ENCODE results near the gene ACSBG1.

The ACSBG1 gene

DNA sequence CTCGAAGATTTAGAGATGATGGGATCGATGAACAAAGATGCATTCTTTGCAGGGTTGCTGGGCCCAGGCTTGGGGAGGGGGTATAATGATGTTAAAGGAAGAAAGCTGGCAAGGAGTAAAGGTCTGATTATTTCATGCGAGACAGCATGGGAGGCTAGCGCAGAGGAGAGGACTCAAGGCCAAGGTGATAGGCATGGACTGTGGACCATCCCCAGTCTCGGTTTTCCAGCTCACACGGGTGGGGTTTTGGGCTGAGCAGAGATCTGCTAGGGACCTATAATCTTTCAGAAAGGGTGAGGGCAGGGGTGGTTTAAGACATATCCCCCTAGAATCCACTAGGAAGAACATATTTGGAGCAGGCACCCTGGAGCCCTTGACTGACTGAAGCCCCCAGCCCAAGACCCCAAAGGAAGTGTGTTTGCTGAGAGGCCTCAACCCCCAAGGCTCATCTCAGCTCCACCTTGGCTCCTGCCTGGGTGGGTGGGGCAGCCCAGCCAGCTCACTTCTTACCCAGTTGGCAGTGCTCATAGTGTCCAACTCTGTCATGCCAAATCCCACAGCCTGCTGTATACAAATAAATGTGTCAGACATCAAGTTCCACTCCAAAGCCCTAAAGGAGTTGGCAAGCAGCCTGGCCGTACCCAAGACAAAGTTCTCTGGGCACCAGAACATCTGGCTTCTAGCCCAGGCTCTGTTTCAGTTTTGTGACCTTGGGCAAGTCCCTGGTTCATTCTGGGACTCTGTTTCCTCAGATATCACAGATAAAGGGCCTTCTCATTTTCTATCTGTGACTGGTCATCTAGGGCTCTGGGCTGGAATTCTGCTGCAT lies 17.9 kb downstream of the ACSBG1 start:
- DNase-seq = no peak

DNA sequence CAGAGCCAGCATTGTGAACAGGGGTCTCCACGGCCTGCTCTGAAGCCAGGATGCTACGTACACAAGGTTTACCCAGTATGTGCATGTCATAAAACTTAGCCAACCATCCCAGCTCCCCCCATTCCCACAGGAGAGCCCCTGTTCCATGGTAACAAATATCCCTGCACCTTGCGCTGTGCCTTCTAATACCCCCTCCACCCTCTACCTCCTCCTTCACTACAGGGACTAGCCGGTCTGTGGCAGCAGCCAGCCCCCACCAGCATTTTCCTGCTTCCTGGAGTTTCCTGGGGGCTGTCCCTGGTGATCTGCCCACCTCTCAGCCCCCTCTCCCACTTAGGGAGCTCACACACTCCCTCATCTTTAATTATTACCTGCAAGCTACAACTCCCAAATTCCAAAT lies 20.4 kb downstream of the ACSBG1 start:
- DNase-seq = no peak

DNA sequence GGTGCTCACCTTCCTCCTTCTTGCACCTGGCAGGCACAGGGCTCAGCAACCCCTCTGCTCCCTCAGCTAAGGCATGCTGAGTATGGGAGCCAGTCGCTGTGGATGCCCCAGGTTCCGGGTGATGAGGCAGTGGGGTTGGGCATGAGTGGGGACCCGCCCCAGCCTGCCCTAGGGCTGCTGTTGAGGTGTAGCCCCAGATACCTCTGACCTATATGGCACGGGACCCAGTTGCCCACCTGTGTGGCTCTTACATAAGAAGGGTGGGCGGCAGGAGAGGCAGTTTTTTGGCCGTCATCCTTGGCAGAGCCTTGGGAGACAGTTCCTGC lies 21.0 kb downstream of the ACSBG1 start:
- no peak for DNase-seq

DNA sequence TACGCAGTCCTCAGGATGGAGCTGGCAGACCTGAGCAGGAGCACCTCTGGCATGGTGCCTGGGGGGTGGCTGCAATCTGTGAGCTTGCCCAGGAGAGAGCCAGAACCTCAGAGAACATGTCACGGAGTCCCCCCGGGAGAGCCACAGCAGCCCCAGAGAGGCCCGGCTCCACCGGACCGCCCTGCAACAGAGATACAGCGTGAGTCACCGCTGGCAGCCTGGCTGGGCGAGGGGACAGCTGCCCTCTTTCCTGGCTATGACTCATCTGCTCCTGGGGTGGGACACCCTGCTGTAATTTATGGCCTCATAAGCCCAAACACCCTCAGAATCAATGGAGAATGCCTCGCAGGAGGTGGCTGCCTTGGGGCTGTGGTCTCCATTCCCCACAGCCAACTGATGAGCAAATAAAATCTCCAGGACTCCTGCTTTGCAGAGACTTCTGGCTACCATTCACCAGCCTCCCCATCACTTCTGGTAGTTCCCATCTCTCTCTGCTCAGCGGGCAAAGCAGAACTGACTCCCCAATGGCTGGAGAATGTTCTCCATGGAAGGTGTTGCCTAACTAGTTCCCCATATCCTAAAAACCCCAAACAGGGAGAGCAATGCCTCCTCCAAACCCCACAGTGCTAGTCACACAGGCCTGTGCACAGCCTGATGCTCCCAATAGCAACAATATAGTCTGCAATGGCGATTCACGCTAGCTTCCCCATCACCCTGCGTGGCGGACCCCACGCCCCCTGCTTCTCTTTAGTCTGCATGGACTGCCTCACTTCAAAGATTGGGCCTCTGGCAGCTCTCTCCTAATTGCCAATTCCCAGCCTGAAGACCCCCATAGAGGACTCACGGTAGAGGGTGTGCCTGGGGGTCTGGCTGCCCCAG lies 21.6 kb downstream of the ACSBG1 start:
- peak; percentile 74 for DNase-seq

DNA sequence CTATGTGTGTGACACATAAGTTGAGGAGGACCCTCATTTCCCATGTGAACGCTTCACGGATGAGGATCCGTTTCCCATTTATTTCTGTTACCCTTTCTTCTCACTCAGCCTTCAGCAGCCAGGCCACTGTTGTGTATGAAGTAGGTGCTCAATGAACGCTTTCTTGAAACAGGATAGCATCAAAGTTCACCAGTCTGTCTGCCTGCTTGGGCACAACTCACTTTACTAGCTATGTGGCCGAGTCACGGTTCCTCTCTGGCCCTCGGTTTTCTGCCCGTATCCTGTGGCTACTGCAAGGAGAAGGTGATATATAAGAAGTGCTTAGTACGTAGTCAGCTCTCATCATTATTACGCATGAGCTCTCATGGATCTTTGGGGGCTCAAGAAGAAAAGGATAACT lies 22.4 kb downstream of the ACSBG1 start:
- no peak for DNase-seq

DNA sequence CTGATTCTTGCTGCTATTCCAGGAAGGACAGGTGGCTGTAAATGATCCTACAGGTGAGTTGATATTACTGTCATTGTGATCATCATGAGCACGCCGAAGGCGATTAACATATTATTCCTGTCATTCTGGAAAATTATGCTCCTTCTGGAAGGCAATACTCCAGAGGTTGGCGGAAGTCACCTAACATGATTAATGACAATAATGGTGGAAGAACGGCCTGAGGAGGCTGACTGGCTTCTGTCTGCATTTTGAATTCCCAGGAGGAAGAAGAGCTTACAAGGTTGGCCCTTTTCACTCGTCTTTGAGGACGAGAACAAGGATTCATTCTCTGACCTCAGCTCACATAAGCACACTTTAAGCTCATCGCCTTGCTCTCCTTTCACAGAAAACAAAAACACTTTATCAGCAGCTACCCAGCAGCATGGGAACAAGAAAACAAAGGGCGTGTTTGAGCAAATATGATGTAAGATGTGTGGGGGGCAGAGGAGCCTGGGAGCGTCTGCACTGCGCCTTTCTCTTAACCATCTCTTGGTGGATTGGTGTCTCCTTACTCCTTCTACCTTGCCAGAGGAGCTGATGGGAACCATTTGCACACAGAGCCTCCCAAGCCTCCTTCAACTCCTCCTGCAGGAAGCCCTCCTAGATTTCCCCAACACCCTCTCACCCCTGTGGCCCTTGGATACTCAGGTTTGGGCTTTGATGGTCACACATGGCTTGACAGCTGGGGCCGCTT lies 23.0 kb downstream of the ACSBG1 start:
- no peak for DNase-seq

DNA sequence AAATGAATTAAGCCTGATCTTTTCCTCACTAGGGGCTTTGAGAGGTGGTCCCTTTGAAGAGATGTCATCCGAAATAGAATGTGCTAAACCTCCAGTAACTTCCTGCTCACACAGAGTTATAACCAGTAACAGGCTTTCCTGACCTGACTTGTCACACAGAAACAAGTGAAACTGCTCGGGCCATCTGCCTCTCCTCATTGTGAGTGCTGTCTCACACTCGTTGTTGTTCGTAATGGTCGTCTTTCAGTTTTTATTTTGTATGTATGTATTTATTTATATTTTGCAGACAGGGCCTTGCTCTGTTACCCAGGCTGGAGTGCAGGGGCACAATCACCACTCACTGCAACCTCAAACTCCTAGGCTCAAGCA lies 24.0 kb downstream of the ACSBG1 start:
- DNase-seq = no peak

DNA sequence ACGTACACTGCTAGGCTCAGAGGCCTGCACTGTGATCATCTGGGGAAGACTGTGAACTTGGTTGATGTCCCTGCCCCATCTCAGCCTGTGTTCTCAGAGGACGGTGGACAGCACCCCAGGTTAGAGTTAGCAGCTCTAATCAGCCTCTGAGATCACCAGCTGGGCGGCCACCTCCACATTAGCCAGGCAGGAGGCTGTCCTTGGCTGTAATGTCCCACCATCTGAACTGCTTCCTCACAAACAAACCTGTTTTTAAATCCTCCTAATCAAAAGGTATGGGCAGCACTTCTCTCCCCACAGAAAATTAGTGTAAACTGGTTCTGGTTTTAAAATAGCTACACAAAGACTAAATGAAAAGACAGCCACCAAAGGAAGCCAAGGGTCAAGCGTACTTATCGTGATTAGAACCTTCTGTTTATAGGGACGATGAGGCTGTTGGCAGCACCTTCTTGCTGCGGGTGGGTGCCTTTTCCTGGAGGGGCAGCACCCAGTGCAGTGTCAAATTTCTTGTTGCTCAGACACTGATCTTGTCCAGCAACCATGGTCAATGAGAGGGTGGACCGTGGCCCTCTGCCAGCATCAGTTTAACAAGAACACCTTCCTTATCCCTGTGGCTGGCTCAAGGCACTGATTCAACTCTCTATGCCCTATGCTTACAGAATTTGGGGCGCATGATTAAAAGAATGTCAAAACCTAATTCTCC lies 24.6 kb downstream of the ACSBG1 start:
- DNase-seq = no peak

DNA sequence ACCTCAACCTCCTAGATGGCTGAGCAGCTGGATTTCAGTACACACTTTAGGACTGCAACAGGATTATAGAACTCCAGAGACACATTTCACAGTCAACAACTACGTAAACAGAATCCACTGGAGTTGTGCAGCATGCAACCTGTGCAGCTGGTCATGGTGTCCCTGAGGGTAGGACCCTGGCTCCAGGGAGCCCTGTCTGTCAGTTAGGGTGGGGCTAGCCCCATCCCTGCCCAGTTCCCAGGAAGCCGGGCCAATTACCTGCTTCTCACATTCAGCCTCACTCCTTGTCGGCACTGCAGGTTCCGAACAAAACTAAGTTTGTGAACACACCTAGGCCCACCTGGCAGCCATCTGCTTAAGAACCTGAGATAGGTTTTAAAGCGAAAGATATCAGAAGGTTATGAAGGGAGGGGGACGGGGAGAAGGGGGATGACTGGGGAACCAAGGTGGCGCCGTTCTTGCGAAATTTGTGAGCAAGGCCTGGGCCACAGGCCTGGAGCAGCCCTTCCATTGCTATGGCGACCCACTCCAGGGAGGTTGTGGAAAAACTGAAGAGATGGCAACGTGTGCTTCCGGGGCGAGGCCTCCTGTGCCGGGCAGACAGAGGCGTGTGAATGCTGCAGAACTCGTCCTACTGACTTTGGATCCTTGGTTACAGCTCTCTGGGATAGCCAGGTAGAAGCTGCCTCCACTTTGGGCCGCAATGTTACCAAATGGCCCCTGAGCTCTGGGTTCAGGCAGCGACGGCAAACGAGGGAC lies 25.3 kb downstream of the ACSBG1 start:
- DNase-seq = no peak

DNA sequence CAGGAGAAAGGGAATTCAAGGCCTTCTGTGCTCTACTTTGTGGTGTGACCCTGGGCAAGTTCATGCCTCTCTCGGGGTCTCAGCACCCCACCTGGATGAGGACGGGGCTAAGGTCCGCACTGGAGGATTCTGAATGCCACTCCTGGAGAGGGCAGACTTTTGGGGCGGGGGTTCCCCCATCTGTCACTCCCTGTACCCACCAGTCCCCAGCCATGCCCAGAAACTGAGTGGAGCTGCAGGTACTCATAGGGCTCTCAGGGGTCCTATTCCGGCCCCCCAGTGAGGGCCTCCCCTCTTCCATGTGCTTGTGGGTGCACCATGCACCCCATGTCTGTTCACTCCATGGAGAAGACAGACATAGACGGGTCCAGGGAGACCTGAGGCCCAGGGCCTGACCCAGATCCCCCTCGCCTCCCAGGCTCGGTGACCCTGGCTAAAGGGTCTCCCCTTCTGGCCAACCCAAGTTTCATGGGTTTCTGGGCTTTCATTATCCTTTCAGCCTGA lies 26.0 kb downstream of the ACSBG1 start:
- DNase-seq = no peak

DNA sequence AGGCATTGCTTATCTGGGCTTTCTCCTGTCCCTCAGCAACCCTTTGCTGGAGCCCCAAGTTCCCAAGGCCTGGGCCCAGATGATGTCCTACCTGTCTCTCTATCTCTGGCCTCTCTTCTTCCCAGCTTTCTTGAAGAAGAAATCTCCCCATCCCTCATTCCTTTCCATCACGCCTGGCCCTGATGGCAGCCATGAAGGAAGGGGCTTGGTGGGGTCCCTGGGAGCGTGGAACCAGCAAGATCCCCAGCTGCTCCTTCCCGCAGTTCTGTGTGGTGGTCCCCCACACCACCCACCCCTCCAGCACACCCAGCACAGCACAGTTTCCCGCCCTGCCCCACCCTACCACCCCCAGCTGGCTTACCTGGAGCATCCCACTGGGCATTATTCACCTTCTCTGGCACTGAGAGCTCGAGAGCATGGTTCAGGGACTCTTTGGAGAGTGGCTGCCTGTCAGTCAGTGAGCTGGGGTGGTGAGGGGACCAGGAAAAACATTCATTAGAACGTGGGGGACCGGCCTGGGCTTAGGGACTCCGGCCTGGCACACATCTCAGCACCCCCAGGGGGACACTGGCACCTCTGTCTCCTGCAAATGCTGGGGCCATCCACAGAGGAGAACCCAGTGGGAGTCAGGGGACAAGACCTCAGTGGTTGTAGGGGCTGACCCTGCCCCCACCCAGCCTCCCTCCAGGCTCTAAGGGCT lies 26.6 kb downstream of the ACSBG1 start:
- DNase-seq = no peak

DNA sequence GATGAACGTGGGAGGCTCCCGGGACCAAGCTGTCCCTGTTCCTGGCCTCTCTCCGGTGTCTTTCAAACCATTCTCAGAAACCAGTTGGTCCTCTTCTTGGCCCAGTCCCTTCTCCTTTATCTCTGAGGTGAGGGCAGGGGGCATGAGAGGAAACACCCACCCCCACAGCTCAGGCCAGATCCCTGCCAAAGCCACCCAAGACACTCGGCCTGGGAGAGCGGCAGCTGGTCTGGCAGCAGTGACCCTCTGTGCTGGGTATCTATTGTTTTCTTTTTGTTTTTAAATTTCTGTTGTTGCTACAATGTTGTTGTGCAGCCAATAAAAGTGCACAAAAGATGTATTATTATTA lies 27.3 kb downstream of the ACSBG1 start:
- DNase-seq = no peak

DNA sequence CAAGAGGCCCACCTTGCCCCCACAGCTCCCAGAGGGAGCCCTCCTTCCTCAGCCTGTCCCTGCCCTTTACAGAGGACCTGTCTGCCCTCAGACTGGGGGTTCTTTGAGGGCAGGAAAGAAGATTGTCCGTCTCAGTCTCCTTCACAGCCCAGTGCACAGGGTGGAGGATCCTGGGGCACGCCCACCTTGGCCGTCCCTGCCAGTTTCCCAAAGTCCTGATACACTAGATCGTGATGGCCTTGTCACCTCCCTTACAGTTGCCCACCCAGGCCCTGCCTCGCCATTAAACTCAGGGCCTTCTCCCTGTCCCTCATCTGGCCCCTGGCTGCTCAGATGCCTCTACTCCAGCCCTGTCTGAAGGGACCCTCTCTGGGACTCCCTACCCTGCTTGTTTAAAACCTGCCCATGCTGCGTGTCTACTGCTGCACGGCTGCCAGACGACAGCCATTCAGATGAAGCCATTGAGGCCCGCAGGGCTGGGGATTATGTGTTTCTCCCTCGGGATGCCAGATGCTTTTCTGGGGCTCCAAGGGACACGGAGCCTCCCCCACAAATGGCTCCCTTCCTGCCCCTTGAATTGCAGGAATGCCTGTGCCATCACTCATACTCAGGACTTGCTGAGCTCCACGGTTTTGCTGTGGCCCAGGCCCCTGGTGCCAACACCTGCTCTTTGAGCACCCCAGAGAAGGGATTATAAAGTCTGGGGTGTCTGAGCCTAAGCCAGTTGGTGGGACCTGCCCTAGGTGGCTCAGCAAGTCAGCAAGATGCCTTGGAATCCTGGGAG lies 27.8 kb downstream of the ACSBG1 start:
- DNase-seq = peak; percentile 1

DNA sequence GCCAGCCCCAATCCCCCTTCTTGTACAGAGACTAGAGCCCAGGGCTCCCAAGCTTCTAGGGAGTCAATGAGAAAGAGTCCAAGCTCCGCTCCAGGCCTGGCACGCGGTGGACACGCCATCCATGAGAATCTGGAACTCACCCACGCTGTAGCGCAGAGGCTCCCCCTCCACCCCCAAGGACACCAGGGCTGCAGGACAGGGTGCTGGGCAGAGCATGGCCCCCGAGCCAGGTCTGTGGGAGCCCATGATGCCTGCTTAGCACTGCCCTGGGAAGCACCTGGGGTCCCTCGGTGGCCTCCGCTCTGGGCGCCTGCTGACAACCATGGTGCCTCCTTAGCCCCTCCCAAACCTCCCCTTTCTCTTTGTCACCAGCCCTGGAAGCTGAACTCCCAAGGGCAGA lies 28.5 kb downstream of the ACSBG1 start:
- DNase-seq = no peak

DNA sequence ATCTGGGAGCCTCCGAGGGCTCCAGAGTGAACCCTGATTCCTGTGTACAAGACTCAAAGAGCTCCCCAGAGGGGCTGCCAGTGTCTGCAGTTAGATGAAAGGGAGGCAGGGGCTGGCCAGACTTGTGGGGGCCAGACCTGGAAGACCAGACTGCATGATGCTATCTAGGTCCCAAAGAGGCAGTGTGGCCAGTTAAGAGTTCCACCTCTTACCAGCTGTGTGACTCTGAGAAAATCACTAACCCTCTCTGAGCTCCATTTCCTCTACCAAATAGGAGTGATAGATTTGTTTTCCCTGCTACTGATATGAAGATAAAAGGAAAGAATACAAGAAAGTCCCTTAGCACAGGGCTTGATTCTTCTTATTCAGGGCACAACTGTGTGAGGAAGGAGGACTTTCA lies 29.0 kb downstream of the ACSBG1 start:
- DNase-seq = no peak

DNA sequence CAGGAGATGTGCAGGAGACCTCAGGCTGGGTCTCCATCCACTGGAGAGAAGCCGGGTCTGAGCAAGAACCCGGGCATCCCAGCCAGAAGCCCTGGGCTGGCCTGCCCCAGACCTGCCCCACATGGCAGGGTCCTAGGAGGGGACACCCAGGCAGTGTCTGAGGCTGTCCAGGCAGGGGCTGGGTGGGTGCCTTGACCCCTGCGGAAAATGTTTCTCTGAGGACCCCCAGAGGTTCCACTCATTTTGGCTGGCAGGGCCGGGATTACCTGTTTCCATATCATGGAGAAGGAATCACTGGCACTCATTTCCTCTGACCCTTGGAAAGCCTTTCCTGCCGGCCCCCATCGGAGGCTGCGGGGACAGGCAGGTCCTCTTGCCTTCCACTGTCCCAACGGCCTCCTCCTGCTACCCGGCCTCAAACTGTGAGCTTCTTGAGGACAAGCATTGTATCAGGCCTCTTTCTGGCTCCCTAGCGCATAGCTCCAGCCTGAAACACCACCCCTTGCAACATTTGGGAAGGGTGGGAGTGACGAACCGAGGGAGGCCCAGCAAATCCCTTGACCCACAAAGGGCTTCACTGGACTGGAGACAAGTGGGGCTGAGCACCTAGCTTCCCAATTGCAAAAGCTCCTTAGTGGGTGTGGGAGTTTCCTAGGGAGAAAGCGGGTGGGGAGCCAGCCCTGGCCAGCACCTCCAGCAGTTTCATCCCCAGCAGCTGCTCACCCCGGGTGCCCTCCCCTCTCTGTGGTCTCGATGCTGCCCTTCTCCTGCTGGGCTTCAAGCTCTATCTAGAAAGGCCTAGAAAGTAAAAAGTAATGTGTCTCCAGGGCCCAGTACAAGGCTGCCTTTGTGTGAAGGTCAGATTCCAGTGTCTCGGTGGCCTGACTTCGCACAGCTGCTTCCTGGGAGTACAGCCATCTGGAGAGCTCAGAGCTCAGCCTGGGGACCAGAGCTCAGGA lies 29.7 kb downstream of the ACSBG1 start:
- DNase-seq = no peak

DNA sequence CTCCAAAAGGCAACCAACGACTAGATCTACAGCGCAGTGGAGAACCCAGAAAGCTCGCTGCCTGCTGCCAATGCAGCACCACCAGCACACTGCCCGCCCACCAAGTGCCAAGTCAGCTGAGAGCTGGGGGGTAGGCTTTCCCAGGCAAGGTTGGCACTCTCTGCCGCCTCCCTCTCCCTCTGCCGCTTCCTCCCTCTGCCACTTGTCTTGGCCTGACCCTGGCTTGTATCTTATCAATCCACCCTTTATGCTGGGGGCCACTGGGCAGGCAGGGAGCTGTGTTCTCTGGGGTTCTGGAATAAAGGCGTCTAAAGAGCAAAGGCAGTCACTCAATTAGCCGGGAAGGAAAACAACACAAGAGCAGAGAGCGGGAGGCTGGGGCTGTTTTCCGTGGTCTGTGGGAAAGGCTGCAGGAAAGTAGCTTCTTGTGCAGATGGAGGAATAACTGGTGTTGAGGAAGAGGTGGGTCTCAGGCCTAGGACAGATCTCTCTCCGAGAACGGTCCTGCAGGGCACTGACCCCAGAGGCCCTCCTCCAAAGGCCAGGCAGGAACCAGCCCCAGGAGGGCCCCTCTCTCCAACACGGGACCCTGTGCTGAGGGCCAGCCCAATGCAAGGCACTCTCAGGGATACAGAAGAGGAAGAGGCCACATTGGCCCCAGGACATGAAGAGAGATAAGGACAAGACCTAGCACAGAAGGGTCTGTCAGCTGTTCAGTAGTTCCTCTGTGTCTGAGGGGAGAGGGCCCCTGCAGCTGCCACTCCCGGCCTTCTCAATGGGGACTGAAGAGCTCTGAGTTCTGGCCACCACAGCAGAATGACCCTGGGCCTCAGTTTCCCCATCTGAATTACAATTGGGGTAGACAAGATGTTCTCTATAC lies 30.8 kb downstream of the ACSBG1 start:
- no peak for DNase-seq
